Measurements from ENCODE around the gene PPP1R16B.
A peak's percentile ranks its signal among the peaks of the same experiment; 100 is the strongest.

Gene PPP1R16B

DNA sequence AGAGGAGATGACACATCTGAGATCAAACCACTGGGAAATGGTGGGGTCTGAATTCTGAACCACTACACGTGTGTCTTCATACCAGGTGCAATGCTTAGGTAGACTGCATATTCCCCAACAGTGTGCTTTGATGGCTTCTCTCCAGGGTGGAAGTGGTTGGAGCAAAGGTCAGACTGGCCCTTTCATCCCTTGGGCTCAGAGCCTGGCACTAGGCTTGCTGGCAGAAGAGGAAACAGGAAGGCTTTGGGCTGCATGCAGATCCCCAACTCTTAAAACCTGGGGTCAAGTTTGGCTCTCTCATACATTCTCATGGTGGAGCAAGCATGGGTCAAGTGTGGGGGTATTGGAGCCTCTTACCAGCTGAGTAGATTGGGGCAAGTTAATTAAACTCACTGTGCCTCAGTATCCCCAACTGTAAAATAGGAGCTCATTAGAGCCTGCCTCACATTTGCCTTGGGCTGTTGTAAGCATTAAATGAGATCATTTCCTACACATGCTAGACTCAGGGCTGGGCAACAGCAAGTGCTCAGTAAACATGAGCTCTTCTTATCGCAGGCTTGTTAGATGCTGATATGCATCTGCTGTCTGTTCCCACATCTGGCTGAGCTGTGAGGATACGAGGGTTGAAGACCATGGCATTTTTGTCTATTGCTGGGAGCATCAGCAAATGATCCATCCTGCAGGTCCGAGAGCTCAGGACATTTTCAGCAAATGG is 69.1 kb downstream of the PPP1R16B start:
- no peak for DNase-seq

DNA sequence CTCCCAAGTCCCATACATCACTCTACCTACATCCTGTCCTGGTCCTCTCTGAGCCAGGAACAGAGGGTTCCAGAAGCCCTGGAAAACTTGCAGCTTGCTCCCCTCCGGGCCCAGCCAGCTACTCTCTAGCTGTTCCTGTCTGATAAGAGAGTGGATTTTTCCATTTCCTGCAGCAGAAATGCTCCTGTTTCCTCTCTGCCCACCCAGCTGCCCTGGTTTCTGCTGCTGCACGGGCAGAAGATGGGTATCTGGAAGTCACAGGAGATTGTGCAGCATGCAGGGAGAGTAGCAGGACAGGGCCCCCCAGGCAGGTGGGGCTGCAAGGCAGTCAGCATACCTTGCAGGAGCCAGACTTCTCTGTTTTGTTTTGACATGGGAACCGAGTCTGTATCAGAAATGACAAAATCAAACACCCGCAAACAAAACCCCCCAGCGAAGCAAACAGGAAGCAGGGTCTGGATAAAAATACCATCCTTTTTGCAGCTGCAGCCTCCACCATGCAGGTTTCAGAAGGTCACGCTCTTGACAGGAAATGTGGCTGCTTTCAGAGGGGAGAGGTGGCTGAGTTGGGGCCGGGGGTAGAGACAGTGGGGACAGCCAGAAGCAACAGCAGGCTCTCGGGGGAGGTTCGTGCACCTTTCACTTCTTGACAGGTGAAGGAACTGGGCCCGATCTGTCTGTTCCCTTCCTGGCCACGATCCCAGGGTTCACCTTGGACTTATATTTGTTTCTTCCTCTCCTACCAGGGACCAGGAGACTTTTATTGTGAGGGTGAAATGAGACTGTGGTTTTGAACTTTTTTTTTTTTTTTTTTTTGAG is 69.9 kb downstream of the PPP1R16B start:
- peak in 10 of 58 donors; percentile 18 to 61 (median 37) for DNase-seq

DNA sequence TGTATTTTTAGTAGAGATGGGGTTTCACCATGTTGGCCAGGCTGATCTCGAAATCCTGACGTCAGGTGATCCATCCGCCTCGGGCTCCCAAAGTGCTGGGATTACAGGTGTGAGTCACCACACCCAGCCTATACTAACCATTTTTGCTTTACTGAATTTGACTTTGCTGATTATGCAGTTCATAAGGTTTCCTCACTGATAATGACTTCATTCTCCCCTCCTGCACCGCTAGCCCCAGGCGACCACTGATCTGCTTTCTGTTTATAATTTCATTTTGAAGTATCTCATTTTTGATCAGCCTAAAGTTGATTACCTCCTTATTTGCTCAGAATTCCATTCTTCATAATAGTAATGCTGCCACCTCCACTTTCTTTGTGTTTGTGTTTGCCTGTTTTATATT is 72.0 kb downstream of the PPP1R16B start:
- no peak for DNase-seq

DNA sequence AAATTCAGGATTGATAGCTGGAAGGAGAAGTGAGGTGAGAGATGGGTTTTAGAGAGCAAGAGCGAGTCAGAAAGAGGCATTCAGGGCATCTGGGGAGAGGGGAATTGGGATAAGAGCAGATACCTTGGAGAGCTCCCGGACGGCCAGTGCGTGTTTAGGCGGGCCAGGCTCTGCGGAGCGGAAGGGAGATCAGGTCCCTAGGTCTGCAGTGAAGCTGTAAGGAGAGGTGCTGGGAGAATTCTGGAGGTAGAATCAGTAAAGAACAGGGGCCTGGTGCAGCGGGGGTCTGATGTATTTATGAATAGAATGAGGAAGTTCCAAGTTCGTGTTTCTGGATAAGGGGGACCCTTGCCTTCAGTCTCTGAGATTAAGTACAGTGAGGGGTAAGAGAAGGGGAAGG is 73.4 kb downstream of the PPP1R16B start:
- no peak for DNase-seq

DNA sequence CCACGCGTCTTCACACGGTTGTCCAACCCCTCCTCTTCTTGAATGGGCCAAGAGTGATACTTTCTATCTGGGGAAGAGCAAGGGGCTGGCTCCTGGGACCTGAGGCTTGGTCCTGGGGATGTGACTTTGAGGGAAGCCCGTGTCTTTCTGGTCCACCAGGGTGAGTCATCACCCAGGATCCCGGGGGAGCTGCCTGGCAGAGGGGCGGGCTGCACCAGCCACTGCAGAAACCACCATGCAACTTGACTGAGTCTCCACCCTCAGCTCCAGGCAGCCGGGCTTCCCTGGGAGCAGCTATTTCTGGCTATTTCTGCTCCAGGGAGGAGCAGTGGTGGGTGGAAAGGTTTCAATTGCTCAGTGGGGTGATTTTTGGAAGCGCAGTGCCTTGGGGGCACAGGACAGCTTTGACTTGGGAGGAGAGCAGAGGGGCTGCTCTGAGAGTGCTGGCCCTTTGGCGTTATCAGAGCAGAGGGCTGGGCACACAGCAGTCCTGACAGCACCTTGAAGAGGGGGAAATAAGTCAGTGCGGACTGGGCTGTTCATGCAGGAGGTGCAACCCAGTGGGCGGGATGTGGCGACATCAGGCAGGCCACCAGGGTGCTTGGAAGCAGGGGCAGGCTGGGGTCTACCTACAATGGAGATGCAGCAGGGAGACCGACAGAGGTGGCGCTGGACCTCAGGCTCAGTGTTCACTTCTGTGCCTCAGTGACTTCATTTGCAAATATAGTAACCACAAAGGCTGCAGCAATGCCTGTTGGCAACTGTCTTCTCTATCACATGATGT is 75.6 kb downstream of the PPP1R16B start:
- DNase-seq = peak in 14 of 58 donors; percentile 6 to 64 (median 30)

DNA sequence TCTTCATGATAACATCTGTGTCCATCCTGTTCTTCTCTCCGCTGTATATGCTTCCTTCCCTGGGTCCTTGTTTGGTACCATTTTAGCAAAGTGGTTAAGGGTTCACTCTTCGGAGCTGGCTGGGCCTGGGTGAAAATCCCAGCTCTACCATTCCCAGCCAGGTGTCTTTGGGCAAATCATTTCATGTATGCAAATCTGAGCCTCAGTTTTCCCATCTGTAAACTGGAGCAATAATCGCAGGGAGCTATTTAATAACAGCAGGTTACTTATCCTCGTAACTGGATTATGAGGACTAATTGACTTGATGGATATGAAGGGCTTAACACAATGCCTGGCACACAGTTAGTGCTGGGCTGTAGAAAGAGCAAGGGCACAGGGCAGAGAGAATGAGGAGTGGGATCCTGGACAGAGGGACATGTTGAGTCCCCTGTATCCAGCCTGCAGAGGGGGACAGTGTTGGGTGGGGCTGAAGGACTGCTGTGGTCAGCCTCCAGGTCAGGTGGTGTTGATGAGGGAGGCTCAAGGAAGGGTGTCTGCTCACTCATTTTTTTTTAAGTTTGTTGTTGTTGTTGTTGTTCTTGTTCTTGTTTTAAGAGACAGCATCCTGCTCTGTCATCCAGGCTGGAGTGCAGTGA is 76.4 kb downstream of the PPP1R16B start:
- DNase-seq = no peak

DNA sequence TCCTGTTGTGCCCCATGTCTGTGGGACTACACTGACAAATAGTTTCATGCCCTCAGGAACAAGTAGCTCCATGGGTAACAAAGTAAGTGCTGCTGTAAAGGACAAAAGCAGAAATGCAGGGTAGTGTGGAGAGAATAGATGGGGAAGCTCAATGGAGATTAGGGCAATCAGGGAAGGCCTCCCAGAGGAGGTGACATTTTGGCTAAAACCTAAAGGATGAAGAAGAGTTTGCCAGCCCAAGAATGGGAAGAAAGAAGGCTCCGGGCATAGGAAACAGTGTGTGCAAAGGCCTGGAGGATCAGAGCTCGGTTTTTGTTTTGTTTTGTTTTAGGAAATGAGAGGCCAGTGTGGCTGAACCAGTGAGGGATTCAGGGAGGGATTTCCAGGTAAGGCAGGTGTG is 77.1 kb downstream of the PPP1R16B start:
- DNase-seq = no peak

DNA sequence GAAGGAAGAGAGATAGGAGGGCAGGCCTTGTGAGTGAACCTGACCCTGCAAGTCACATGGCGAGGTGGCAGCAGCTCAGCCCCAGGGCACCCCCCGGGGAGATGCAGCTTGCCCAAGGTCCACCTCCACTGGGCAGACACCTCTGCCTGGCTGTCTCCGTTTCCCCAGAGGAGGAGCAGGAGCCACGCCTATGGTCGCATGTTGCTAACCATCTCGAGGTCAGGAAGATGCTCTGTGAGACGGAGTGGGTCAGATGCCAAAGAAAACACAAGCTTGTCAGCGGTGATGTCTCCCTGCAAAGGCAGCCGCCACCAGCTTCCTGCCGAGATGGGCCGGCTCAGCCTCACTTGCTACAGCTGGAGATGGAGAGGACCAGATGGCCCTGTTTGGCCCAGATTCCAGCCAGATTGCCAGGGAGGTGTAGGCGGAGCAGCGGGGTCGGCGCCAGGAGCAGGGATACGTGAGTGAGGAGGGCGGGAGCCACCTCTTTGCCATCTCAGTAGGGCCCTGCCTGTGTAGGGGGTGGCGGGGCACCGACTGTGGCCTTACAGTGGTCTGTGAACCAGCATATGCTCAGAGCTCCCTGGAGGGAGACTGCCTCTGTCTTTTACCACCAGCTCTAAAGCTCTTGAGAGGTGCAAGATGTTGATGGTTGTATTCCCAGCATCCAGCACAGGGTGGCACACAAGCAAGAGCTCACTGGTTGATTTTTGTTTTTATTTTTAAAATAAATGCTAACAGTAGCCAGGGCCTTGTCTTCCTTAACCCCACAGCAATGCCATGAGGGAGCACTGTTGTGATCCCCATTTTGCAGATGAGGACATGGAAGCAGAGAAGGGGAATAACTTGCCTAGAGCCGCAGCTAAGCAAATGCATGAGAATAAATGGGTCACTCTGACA is 77.8 kb downstream of the PPP1R16B start:
- DNase-seq = peak in 53 of 58 donors; percentile 29 to 90 (median 65)

DNA sequence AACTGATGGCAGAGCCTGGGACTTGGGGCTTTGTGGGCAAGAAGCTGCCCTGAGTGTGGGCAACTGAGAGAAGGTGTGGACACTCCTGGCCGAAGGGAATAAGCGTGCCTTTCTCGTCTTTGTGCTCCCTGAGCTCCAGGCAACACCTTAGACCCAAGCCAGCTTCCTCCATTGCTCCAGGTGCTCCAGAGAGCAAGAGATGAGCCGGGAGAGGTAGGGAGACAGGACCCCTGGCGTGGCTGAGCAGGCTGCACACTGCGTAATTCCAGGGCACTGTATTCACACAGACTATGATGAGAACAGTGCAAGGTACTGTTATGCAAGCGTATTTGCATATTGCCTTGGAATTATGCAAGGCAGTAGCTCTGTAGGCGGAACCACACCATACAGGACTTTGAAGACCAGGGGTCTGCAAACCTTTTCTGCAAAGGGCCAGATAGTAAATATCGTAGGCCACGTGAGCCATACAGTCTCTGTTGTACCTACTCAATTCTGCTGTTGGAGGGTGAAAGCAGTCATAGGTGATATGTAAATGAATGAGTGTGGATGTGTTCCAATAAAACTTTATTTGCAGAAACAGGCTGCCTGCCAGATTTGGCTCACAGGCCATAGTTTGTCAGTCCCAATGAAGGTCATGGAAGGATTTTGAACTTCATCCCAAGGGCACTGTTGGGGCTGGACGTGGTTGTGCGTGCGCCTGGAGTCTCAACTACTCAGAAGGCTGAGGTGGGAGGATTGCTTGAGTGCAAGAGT is 78.7 kb downstream of the PPP1R16B start:
- peak in 4 of 58 donors; percentile 12 to 41 (median 30) for DNase-seq

DNA sequence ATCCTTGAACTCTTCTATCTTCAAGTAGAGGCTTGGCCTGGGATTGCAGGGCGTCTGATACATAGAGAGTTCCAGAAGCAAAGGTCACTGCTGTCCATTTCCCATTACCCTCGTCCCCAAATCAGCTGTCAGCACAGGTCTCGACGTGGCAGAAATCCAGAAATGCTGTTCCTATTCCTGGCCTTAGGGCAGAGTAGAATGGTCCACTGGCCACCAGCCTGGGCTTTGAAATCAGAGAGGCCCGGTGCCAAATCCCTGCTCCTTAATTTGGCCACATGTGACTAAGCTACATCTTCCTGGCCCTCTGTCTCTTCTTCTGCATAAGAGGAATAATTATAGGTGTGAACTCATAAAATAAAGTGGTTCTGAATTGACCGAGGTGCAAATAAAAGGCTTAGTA is 79.9 kb downstream of the PPP1R16B start:
- DNase-seq = no peak

DNA sequence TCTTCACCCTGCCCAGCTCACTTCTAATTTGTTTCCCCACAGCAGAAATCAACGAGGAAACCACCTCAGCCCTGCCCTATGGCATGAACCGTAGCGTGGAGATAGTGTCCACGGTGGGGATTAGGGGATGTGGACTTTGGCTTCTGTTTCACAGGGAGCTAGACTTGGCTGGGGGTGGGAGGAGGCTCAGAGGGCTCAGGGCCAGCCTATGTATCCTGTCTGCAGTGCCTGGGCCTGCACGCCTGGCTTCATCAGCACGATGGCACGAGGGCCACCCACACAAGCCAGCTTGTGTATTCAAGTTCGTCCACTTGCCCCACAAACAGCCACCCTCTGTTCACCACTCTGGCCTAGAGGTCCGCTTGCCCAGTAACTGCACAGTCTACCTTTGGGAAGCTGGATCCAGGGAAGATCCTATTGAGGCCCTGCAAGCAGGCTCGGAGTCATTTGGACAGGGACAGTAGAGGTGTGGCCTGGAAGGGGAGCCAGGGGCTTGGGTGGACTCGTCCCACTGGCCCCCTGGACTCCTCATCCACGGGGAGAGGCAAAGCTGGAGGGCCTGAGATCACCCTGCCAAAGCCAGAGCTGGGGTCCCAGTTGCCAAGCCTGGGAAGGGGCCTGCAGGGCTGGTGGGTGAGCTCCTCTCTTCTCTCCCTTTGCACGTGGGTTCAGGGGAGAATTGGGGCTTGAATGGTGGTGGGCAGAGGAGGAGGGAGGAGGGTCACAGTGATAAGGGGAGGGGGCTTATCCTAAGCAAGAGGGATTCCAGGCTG is 82.7 kb downstream of the PPP1R16B start:
- peak in 43 of 58 donors; percentile 14 to 86 (median 61) for DNase-seq

DNA sequence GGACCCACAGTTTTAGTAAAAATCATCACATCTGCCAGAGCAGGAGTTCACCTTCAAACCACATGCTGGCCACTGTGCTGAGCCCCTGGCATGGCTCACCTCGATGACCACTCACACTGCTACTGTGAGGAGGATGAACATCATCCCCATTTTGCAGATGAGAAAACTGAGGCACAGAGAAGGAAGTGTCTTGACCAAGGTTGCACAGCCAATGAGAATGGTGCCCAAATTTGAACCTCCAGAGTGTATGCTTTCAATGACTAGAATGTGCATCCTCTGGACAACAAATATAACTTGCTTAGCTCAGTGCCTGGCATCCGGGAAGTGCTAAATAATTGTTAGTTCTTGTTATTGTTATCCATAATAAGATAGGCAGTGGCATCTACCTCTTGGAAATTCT is 83.6 kb downstream of the PPP1R16B start:
- DNase-seq = no peak

DNA sequence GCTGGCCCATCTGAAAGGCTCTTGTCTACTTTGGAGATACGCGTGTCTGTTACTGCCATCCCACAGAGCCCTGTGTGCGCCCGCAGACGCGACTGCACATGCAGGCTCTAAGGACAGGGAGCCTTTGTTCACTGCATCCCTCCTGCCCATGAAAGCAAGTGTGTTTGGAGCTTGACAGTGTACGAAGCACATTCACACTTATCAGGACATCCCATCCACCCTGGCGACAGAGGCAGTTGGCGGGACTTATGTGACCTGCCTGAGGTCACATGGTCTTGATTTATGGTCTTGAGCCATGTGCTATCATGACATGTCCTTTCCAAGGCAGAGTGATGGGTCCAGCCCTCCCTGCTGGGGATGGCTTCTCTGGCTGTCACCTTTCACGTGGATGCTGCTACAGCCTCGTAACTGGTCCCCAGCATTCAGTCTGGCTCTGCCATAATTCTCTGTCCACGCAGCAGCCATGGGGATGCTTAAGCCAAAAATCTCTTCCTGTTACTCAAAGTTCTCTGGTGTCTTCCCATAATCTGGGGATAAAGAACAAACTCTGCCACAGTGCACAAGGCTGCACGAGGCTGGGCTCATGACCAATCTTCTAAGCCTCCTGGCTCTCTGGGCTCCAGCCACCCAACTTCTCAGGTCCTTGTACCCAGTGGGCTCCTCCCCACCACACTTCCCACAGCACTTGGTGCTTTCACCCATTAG is 84.4 kb downstream of the PPP1R16B start:
- DNase-seq = peak in 52 of 58 donors; percentile 16 to 95 (median 78)

DNA sequence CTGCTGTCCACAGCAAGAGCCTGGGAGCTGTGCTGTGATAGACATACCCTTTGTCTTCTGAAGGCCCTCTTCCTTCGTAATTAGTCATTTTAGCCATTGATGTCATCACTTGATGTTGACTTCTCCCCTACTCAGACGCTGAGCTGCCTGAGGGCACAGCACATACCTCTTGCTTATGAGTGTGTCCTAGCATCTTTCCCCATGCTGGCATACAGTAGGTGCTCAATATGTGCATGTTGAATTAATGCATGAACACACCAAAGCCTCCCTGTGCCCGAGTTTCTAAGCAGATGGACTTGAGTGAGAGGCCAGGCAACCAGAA is 85.0 kb downstream of the PPP1R16B start:
- no peak for DNase-seq

DNA sequence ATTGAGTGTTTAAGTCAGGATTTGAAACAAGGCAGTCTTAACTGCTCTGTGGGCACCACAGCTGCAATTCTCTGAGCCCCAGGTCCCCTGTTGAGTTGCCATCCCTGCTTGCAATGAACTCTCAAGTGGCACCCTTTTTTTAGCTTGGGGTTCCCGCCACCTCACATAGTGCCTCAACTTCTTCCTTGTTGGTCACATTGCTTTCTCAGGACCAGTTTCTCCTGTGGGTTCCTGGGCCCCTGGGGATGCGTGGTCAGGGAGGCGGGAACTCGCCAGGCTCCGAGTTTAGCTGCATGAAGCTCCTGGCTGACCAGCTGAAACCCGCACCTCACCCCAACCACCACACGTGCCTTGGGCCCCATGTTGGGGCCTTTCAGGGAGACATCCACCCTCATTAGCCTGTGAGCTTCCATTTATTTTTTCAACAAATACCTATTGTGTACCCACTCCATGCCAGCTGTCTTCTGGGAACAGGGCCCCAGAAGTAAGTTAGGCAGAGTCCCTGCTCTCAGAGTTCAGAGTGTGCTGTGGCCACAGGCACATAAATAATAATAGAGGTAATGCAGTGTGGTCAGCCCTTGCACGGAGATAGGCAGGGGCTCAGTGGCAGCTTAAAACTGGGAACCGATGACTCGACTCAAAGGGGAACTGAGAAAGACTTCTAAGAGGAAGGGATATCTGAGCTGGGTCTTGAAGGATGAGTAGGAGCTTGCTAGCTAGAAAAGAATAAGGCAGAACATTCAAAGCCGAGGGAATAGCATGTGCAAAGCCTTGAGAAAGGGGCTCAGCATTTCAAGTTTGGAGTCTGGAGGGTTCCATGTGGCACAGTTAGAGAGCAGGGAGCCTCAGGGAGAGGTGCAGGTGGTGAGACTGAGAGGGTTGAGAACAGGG is 86.8 kb downstream of the PPP1R16B start:
- DNase-seq = no peak

DNA sequence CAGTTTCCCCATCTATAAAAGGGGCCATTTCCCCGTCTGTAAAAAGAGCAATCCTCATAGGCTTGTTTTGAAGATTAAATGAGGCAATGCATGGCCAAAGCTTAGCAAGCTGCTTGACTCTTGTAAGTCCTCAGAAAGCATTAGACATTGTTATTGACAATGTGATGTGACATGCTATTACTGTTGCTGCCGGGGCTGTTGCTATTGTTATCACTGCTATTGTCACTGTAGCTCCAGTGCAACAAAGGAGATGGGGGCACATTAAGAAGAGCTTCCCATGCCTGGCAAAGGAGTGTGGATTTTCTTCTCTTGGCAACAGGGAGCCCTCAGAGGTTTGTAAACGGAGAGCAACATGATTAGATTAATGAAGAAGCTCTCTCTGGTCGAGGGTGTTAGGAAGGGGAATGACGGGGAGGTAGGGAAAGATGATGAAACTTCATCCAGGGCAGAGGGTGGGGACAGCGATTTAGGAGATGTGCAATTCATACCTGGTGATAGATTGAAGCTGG is 87.6 kb downstream of the PPP1R16B start:
- DNase-seq = no peak

DNA sequence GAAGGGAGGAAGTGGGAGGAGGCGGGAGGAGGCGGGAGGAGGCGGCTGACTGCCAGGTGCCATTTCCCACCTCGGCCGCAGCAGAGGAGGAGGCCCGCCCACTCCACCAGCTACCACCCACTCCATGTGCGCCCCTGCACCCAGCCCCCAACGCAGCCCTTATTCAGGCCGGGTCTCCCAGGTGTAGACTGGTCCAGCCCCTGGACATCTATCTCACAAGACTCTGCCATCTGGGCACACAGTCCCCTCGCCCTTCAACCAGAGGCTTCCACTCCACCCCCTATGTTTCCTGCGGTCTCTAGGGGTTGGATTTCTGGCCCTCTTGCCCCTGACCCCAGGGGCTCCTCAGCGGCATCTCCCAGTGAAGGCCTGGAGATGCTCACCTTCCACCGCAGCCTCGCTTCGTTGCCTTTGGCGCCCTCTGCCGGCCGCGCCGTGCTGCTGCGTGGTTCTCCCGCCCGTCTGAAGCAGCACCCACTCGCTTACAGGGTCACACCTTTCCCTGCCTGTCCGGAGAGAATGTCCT is 88.1 kb downstream of the PPP1R16B start:
- peak in 51 of 58 donors; percentile 20 to 86 (median 72) for DNase-seq

Measured in anterior cingulate cortex (tissue), 58 donors.